Naive thymus-derived CD8-positive, alpha-beta T cell (primary cell): ENCODE data around the gene SMPX. TPM values are rescaled to one million over a fixed set of nuclear protein-coding genes. Genes with fewer than 3 reads are reported as not detected.

Source experiments
- ATAC-seq, 2 donors: fragments of 150-1000 bp; cut with Tn5 transposase in 1 of 2; sonication (Bioruptor Pico), chemical (Tn5 transposase) in 1 of 2; 1 replicate in 1 of 2; 2 replicates in 1 of 2; pipeline ENCODE4 v1.10.0; 2021; ENCODE audit warnings: mild to moderate bottlenecking in 2 of 2, moderate library complexity in 2 of 2
- POLR2A ChIA-PET: fragments of 350-600 bp; sonication (Branson Sonifier 250); formaldehyde crosslinking; loops from one replicate; lab custom pipeline; 2021; ENCODE audit warnings: antibody characterized with exemption; lab: Charles Lee
- DNase-seq, 10 donors: peaks; one replicate each; pipeline versions ENCODE4 v3.0.0 to v3.0.0-alpha.2; 2020 to 2022
- H3K27ac Mint-ChIP-seq, 10 donors: one replicate each; pipeline ENCODE4 v1.8.0; 2020 to 2022; ENCODE audit warnings: mild to moderate bottlenecking in 10 of 10, mixed read lengths in 10 of 10, moderate library complexity in 4 of 10, inconsistent platforms in 1 of 10
- H3K27me3 Mint-ChIP-seq, 5 donors: one replicate each; pipeline ENCODE4 v1.8.0; 2021 to 2022; ENCODE audit warnings: mixed read lengths in 5 of 5
- H3K36me3 Mint-ChIP-seq, 3 donors: one replicate each; pipeline ENCODE4 v1.8.0; 2020 to 2022; ENCODE audit warnings: mixed read lengths in 3 of 3, mild to moderate bottlenecking in 2 of 3, inconsistent platforms in 1 of 3
- H3K4me1 Mint-ChIP-seq, 4 donors: one replicate each; pipeline ENCODE4 v1.8.0; 2021 to 2022; ENCODE audit warnings: mixed read lengths in 4 of 4
- H3K4me3 Mint-ChIP-seq, 10 donors: one replicate each; pipeline ENCODE4 v1.8.0; 2020 to 2022; ENCODE audit warnings: mild to moderate bottlenecking in 10 of 10, mixed read lengths in 10 of 10, moderate library complexity in 6 of 10, inconsistent platforms in 1 of 10
- H3K9me3 Mint-ChIP-seq, 9 donors: one replicate each; pipeline ENCODE4 v1.8.0; 2020 to 2022; ENCODE audit warnings: mixed read lengths in 9 of 9, mild to moderate bottlenecking in 3 of 9, inconsistent platforms in 1 of 9, moderate library complexity in 1 of 9
- polyA plus RNA-seq, 3 donors: library from polyadenylated mRNA; unstranded; fragments of 300-500 nt; fragmentation: Illumina TruSeq; gene quantifications; one replicate each; pipeline ENCODE4 v1.2.3, GENCODE V29; 2021
- total RNA-seq, 8 experiments: library from RNA in 2 of 8; stranded (reverse) in 2 of 8; gene quantifications; one replicate each; pipeline ENCODE4 v1.2.3 and lab custom pipeline; 2021 to 2026

SMPX gene
- total and polyA plus RNA-seq, 5 experiments from 2014 or later = not detected

GRCh38 chrX:21770631-21771321, 12.9 kb upstream of the SMPX start:
- no peak overlapping the region for H3K4me3 Mint-ChIP-seq
- ATAC-seq = no peak
- H3K9me3 Mint-ChIP-seq = peaks cover 0 to 5% (median 0%) of the 10 kb centered on the region in 9 donors
- POLR2A ChIA-PET = interaction anchor here (0.6 kb wide), 1 partner anchor 69 kb away, joined by 3 read pairs; the partner anchor contains the start of gene MBTPS2
- peaks cover 13 to 30% (median 23%) of the 10 kb centered on the region in 4 donors for H3K4me1 Mint-ChIP-seq
- DNase-seq = no peak
- H3K27ac Mint-ChIP-seq = peak overlapping the region in 2 of 10 donors; percentile 23 to 38
- no peaks in the 10 kb centered on the region for H3K27me3 Mint-ChIP-seq
- no peaks in the 10 kb centered on the region for H3K36me3 Mint-ChIP-seq

- Mint-ChIP-seq H3K36me3 (peaks cover 0 to under 1% (median 0%) of the 10 kb centered on the region in 3 donors), H3K27me3 (no peaks in the 10 kb centered on the region), H3K27ac (no peak overlapping the region), H3K4me3 (no peak overlapping the region), H3K9me3 (peaks cover 0 to 5% (median 0%) of the 10 kb centered on the region in 9 donors), H3K4me1 (peaks cover 2 to 4% (median 2%) of the 10 kb centered on the region in 4 donors)
- POLR2A ChIA-PET = no interaction called here
- ATAC-seq (no peak), DNase-seq (no peak)
These were observed 8.2 kb upstream of the SMPX start for GRCh38 chrX:21766101-21766500.

- Mint-ChIP-seq H3K27ac (no peak overlapping the region), H3K9me3 (peaks cover 0 to 5% (median 0%) of the 10 kb centered on the region in 9 donors), H3K4me3 (no peak overlapping the region), H3K4me1 (no peaks in the 10 kb centered on the region), H3K27me3 (no peaks in the 10 kb centered on the region), H3K36me3 (peaks cover 0 to 5% (median 0%) of the 10 kb centered on the region in 3 donors)
- DNase-seq (no peak), ATAC-seq (no peak)
- POLR2A ChIA-PET = no interaction called here
These were observed 6.1 kb upstream of the SMPX start for GRCh38 chrX:21764008-21764407.

- H3K4me1 Mint-ChIP-seq = no peaks in the 10 kb centered on the region
- peaks cover 0 to 5% (median 0%) of the 10 kb centered on the region in 3 donors for H3K36me3 Mint-ChIP-seq
- no peaks in the 10 kb centered on the region for H3K27me3 Mint-ChIP-seq
- ATAC-seq = no peak
- no peaks in the 10 kb centered on the region for H3K9me3 Mint-ChIP-seq
- no peak for DNase-seq
- POLR2A ChIA-PET = no interaction called here
- no peak overlapping the region for H3K27ac Mint-ChIP-seq
- no peak overlapping the region for H3K4me3 Mint-ChIP-seq
These were observed 572 bp upstream of the SMPX start for GRCh38 chrX:21758488-21758887.

- H3K27ac Mint-ChIP-seq = no peak overlapping the region
- peaks cover 0 to 5% (median 0%) of the 10 kb centered on the region in 3 donors for H3K36me3 Mint-ChIP-seq
- no peaks in the 10 kb centered on the region for H3K27me3 Mint-ChIP-seq
- POLR2A ChIA-PET = no interaction called here
- DNase-seq = no peak
- H3K4me3 Mint-ChIP-seq = no peak overlapping the region
- H3K9me3 Mint-ChIP-seq = no peaks in the 10 kb centered on the region
- no peaks in the 10 kb centered on the region for H3K4me1 Mint-ChIP-seq
- no peak for ATAC-seq
These were observed 959 bp downstream of the SMPX start for GRCh38 chrX:21756785-21757529.

- Mint-ChIP-seq H3K9me3 (no peaks in the 10 kb centered on the region), H3K4me1 (no peaks in the 10 kb centered on the region), H3K4me3 (no peak overlapping the region), H3K27ac (no peak overlapping the region), H3K27me3 (peaks cover 0 to 9% (median 3%) of the 10 kb centered on the region in 5 donors), H3K36me3 (no peaks in the 10 kb centered on the region)
- POLR2A ChIA-PET = interaction anchor here (0.6 kb wide), 1 partner anchor 95 kb away, joined by 3 read pairs; no protein-coding TSS in a partner anchor
- no peak for ATAC-seq
- no peak for DNase-seq
These were observed 8.0 kb downstream of the SMPX start for GRCh38 chrX:21749924-21750323.

GRCh38 chrX:21748235-21748634, 9.7 kb downstream of the SMPX start:
- H3K36me3 Mint-ChIP-seq = no peaks in the 10 kb centered on the region
- no peak overlapping the region for H3K27ac Mint-ChIP-seq
- no peaks in the 10 kb centered on the region for H3K9me3 Mint-ChIP-seq
- ATAC-seq = no peak
- POLR2A ChIA-PET = no interaction called here
- DNase-seq = no peak
- H3K27me3 Mint-ChIP-seq = peaks cover 0 to 9% (median 3%) of the 10 kb centered on the region in 5 donors
- no peak overlapping the region for H3K4me3 Mint-ChIP-seq
- no peaks in the 10 kb centered on the region for H3K4me1 Mint-ChIP-seq

GRCh38 chrX:21747558-21747957, 10.4 kb downstream of the SMPX start:
- POLR2A ChIA-PET = no interaction called here
- Mint-ChIP-seq H3K27me3 (peaks cover 0 to 9% (median 3%) of the 10 kb centered on the region in 5 donors), H3K27ac (no peak overlapping the region)

GRCh38 chrX:21745756-21746155, 12.2 kb downstream of the SMPX start:
- Mint-ChIP-seq H3K4me1 (no peaks in the 10 kb centered on the region), H3K27me3 (peaks cover 0 to 9% (median 3%) of the 10 kb centered on the region in 5 donors), H3K4me3 (no peak overlapping the region), H3K36me3 (no peaks in the 10 kb centered on the region), H3K27ac (no peak overlapping the region), H3K9me3 (no peaks in the 10 kb centered on the region)
- POLR2A ChIA-PET = no interaction called here
- ATAC-seq (no peak), DNase-seq (peak; percentile 1 to 64 (median 24))

More at GRCh38 chrX:21747558-21747957, 10.4 kb downstream of the SMPX start:
- H3K4me1 Mint-ChIP-seq = no peaks in the 10 kb centered on the region
- no peaks in the 10 kb centered on the region for H3K36me3 Mint-ChIP-seq
- no peak for DNase-seq
- no peak overlapping the region for H3K4me3 Mint-ChIP-seq
- ATAC-seq = no peak
- no peaks in the 10 kb centered on the region for H3K9me3 Mint-ChIP-seq

GRCh38 chrX:21744721-21745120, 13.2 kb downstream of the SMPX start:
- Mint-ChIP-seq H3K4me1 (no peaks in the 10 kb centered on the region), H3K27me3 (peaks cover 0 to 9% (median 3%) of the 10 kb centered on the region in 5 donors), H3K4me3 (no peak overlapping the region), H3K9me3 (no peaks in the 10 kb centered on the region), H3K27ac (no peak overlapping the region), H3K36me3 (no peaks in the 10 kb centered on the region)
- POLR2A ChIA-PET = no interaction called here
- no peak for DNase-seq
- ATAC-seq = no peak

GRCh38 chrX:21744060-21744459, 13.9 kb downstream of the SMPX start:
- Mint-ChIP-seq H3K4me3 (no peak overlapping the region), H3K27ac (no peak overlapping the region), H3K27me3 (peaks cover 0 to 9% (median 3%) of the 10 kb centered on the region in 5 donors), H3K4me1 (no peaks in the 10 kb centered on the region), H3K36me3 (no peaks in the 10 kb centered on the region), H3K9me3 (no peaks in the 10 kb centered on the region)
- ATAC-seq (no peak), DNase-seq (no peak)
- POLR2A ChIA-PET = no interaction called here

- Mint-ChIP-seq H3K4me1 (peaks cover 0 to 2% (median 0%) of the 10 kb centered on the region in 4 donors), H3K36me3 (no peaks in the 10 kb centered on the region), H3K27me3 (no peaks in the 10 kb centered on the region), H3K9me3 (no peaks in the 10 kb centered on the region), H3K4me3 (no peak overlapping the region), H3K27ac (no peak overlapping the region)
- POLR2A ChIA-PET = no interaction called here
- DNase-seq (no peak), ATAC-seq (no peak)
These were observed 15.8 kb downstream of the SMPX start for GRCh38 chrX:21741869-21742701.
